WI38 (cell line): Measurements from ENCODE around the gene ATP2C2.

ENCODE experiments used
- H3K4me3 ChIP-seq: 2 replicates; pipeline ENCODE4 v1.5.1; 2011; ENCODE audit warnings: low read depth, mild to moderate bottlenecking, control low read depth, low read length
- TF ChIP-seq, protein P1 (sequence below): IDR thresholded peaks from 2 replicates; pipeline ENCODE4 v1.5.1; 2012; ENCODE audit warnings: low read depth, mild to moderate bottlenecking, control low read depth, low read length

Gene ATP2C2

DNA sequence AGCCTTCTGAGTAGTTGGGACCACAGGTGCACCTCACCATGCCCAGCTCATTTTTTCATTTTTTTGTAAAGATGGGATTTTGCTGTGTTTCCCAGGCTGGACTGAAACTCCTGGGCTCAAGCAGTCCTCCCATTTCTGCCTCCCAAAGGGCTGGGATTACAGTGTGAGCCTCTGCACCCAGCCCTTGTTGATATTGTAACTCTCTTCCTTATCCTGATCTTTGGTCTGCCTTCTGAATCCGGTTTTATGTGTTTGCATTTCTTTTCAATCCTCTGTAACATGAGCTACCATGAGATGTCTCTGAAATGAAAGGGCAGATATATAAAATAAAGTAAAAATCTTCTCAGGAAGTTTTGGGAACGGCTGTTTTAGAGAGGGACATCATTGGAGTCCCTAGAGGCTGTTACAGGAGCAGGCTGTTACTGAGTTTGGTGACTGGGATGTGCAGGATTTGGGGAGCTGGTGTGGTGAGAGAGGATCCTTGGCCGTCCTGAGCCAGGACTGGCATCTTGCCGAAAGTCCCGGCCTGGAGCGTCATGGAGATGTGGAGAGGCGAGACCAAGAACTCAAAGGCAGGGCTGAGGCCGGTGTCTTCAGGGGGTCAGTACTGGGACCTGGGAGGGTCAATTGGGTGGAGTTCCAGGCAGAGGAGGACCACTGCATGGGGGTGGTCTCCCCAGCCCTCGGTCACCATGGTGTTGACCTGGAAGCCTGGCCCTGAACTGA lies 39.4 kb downstream of the ATP2C2 start:
- TF ChIP-seq, protein P1, sequence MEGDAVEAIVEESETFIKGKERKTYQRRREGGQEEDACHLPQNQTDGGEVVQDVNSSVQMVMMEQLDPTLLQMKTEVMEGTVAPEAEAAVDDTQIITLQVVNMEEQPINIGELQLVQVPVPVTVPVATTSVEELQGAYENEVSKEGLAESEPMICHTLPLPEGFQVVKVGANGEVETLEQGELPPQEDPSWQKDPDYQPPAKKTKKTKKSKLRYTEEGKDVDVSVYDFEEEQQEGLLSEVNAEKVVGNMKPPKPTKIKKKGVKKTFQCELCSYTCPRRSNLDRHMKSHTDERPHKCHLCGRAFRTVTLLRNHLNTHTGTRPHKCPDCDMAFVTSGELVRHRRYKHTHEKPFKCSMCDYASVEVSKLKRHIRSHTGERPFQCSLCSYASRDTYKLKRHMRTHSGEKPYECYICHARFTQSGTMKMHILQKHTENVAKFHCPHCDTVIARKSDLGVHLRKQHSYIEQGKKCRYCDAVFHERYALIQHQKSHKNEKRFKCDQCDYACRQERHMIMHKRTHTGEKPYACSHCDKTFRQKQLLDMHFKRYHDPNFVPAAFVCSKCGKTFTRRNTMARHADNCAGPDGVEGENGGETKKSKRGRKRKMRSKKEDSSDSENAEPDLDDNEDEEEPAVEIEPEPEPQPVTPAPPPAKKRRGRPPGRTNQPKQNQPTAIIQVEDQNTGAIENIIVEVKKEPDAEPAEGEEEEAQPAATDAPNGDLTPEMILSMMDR = no peak
- no peak overlapping the region for H3K4me3 ChIP-seq

DNA sequence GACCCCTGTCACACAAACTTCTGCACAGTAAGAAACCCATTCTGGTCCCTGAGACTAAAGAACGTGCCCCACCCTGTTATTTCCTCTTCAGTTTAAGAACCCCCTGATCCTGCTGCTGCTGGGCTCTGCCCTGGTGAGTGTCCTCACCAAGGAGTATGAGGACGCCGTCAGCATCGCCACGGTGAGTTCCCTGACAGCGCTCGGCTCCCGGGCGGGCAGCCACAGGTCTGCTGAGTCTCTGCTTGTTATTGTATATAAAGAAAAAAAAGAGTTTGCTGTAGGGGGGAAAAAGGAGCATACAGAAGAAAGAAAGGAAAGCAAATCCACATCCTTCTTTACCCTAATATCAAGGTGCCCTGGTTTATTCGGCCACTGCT lies 40.0 kb downstream of the ATP2C2 start:
- TF ChIP-seq, protein P1 = no peak
- H3K4me3 ChIP-seq = no peak overlapping the region

DNA sequence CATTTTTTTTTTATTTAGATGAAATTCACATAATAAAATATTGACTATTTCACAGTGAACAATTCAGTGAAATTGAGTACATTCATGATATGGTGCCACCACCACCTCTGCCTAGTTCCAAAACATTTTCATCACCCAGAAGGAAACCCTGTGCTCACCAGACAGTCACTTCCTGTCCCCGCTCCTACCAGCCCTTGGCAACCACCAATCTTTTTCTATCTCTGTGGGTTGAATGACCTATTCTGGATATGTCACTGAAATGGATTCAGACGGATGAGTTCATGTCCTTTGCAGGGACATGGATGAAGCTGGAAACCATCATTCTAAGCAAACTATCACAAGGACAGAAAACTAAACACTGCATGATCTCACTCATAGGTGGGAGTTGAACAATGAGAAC lies 40.5 kb downstream of the ATP2C2 start:
- TF ChIP-seq, protein P1 = no peak
- H3K4me3 ChIP-seq = no peak overlapping the region

DNA sequence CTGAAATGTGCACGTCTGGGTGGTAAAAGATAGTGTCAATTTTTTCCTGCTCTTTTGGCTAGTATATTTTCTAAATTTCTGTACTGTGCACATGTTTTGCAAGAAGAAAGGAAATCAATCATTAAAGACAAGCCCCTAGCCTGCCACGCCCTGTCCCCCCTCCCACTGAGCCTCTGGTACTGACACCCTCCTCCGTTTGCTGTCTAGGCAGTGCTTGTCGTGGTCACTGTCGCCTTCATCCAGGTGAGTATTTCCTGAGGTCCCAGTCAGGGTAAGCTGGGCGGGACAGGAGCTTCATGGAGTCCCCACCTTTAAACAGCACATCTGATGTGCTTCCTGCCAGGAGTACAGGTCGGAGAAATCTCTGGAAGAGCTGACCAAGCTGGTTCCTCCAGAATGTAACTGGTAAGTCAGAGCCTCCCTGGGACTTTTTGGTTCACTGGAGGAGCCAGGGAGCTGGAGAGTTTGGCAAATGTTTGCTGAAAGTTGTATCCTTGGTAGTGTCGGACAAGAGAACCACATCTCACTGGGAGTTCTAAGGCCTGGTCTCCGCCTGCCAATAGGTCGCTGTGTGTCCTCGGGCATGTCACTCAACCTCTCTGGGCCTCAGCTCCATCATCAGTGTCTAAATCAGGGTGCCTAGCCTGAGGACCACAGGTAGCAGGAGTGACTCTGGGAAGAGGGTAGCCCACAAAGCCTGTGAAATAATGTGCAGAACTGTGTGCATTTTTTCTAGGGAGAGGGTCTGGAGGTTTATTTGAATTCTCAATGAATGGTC lies 42.2 kb downstream of the ATP2C2 start:
- H3K4me3 ChIP-seq = no peak overlapping the region
- TF ChIP-seq, protein P1 = no peak

DNA sequence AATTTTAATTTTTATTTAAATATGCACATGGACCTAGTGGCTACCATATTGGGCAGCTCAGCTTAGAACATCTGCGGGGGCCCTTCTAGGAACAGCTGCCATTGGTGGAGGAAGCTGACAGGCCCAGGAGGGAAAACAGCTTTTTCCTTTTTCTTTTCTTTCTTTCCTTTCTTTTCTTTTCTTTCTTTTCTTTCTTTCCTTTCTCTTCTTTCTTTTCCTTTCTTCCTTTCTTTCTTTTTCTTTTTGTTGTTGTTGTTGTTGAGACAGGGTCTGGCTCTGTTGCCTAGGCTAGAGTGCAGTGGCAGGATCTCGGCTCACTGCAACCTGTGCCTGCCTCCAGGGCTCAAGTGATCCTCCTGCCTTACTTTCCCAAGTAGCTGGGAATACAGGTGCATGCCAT lies 43.4 kb downstream of the ATP2C2 start:
- TF ChIP-seq, protein P1 = no peak
- no peak overlapping the region for H3K4me3 ChIP-seq

DNA sequence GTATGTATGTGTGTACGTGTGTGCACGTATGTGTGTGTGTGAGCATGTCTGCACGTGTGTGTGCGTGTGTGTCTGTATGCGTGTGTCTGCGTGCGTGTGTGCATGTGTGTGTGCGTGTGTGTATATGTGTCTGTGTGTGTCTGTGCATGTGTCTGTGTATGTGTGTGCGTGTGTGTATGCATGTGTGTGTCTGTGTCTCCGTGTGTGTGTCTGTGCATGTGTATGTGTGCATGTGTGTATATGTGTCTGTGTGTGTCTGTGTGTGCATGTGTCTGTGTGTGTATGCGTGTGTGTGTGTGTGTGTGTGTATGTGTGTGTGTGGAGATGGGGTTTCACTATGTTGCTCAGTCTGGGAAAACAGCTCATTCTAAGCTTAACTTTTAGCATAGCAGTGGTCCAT lies 43.9 kb downstream of the ATP2C2 start:
- no peak overlapping the region for H3K4me3 ChIP-seq
- TF ChIP-seq, protein P1 = no peak

DNA sequence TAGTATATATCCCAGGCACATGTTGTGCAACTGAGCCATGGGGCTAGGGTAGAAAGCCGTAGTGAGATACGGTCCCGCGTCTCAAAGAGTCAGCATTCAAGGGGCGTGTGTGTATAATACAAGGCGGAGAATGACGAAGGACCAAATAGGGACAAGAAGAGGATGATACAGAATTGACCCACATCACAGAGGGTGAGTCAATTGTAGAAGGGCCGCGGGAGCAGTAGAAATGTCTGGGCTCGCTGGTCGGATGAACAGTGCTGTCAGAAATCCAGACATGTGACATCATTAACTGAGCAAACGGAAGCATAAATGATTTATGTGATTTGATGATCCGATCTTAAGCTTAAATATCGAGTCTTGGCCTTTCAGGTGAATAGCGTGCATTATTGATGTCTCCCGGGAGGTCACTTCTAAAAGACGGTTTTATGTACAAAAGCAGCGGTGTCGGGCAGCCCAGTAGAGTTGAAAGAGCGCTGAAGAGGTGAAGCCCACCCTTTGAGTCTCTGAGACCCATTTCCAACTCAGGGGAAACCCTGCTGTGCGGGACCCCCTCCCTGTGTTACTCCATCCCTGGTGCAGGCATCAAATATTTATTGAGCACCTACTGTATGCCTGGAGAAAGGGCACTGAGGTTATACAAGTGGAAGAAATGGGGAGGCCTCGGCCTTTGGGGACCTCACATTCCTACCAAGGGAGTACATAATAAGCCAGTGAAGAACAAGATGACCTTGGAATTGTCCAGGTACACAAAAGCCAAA lies 45.1 kb downstream of the ATP2C2 start:
- no peak overlapping the region for H3K4me3 ChIP-seq
- TF ChIP-seq, protein P1 = no peak
